HG02973 (cell line): Measurements from ENCODE around the gene GANAB.
"Not testable (repeated sequence)": the region's sequence is repeated elsewhere in the genome, so short reads cannot be mapped to it uniquely, and the experiment has no call there.

Experiments used
- ATAC-seq: cut with Tn5 transposase; IDR thresholded peaks from one replicate; pipeline ENCODE4 v1.9.1; 2021; ENCODE audit warnings: moderate library complexity; ENCODE audit not compliant: unreplicated experiment

The GANAB gene

DNA sequence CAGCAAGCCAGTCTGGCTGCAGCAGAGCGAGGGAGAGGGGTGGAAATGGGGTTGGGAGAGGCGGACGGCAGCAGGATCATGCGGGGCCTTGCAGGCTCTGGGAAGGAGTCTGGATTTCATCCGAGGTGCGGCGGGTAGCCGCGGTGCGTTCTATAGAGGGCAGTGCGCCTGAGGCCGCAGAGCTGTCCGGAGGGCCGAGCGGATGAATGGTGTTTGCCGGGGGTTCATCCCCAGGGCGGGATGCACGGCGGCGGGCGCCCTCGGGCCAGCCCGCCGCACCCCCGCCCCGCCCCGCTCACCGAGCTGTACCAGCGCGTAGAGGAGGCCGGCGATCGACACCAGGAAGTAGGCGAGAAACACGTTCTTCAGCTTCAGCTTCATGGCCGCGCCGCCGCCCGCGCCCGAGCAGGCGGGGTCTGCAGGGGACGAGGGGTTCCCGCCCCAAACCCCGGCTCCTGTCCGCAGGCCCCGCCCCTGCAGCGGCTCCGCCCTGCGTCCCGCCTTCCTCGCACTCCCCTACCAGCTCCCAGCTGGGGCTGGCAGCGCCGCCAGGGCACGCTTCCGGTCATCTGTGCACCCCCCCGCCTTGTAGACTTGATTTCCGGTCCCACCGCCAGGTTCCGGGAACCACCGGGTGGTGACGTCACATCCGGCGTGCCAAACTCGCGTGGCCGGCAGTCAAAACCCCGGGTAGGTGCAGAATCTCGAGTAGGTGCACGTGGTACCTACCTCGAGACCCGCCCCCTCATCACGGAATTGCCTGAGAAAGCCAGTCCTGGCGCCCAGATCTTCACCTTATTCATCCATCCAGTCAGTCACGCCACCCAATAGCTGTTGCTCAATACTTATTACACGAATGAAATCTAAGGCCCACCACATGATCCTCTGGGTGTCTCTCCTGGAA, 24.6 kb downstream of the GANAB start, which contains the start of gene B3GAT3:
TSS of gene B3GAT3 (minus strand) at position 420 of the 904 bp plus-strand sequence. CDS start at position 381, 39 bp downstream.
- peak; percentile 88 for ATAC-seq

DNA sequence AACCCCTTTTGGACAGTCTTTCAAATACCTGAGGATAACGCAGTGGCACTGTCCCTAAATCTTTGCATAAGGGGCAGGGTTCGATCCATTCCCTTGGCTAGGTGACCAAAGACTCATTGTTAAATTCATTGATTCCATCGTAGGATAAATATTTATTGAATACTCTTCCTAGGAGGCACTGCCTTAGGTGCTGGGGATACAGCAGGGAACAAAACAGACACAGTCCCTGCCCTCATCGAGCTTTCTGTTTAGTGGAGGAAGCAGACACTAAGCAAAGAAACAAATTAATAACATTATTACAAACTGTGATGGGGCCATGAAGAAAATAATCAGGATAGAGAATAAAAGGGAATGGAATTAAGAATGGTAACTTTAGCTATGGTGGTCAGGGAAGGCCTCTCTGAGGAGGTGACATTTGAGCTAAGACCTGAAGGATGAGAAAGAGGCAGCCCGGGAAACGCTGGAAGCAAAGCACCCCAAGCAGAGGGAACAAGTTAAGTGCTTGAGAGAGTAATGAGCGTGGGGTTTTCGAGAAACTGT, 25.3 kb downstream of the GANAB start:
- no peak for ATAC-seq

- not testable (repeated sequence) for ATAC-seq
Measured at GRCh38 chr11:62616957-62617356, 29.5 kb downstream of the GANAB start.

DNA sequence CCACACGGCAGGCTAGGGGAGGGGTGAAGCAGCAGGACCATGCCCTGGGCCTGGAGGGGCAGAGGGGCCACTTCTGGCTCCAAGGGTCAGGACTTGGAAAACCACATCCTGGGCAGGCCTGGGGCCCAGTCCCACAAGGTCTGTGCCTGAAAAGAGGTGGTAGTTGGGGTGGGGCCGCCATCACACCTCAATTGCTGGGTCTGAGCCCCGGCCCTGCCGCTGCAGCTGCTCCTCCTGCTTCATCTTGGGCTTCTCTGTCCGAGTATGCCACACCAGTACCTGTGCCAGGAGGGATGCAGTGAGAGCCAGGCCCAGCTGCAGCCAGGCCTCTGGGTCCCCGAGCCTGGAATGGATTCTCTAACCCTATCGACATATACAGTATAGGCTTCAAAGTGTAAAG, 30.9 kb downstream of the GANAB start:
- ATAC-seq = no peak

- no peak for ATAC-seq
Measured at GRCh38 chr11:62614275-62614674, 32.1 kb downstream of the GANAB start.

GRCh38 chr11:62613291-62613778, 33.1 kb downstream of the GANAB start:
- ATAC-seq = no peak

DNA sequence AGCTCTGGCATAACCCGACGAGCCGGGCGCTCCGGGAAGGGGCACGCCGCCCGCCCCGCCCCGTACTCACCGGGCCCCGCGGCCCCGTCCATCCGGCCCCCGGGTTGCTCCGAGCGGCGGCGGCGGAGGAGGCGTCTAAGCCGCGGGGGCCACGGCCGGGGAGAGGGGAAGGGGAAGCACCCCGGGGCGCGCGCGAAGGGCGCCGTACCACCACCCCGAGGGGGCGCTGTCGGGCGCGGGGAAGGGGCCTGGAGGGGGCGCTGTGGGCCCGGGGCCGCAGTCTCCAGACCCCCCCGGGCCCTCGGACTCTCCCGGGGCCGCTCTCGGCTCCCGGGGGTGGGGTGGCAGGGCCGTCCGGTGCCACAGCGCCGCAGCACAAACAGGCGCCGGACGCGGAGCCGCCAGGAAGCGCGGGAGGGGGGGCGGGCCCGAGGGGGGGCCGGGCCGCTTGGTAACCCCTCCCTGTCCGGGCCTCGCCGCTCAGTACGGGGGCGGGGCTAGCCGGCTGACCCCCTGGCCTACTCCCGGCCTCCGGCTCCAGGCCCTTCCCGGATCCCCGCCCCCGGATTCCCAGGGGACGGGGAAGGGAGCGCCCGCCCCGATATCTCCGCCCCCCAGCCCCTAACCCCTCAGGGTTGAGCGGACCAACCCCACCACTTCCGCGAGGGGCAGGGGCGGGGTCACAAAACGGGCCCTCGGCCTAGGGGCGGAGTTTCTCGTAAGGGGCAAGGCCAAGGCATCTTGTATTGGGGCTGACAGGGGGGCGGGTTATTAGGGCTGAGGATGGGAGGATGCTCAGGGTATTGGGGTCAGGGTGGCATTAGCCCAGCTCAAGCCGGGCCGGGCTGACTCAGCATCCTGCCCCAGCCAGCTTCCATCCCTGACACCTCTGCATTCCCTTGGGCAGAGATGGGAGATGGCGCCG, 33.8 kb downstream of the GANAB start, which contains the start of the genes EML3 and ROM1:
TSS of gene EML3 (minus strand) at position 410 of the 925 bp plus-strand sequence. CDS start at position 92, 318 bp downstream.
TSS of gene ROM1 (plus strand) at position 892 of the 925 bp plus-strand sequence. CDS start at position 917, 25 bp downstream.
- peak; percentile 57 for ATAC-seq

- ATAC-seq = peak; percentile 19
Measured at GRCh38 chr11:62611705-62612365, 34.6 kb downstream of the GANAB start.

DNA sequence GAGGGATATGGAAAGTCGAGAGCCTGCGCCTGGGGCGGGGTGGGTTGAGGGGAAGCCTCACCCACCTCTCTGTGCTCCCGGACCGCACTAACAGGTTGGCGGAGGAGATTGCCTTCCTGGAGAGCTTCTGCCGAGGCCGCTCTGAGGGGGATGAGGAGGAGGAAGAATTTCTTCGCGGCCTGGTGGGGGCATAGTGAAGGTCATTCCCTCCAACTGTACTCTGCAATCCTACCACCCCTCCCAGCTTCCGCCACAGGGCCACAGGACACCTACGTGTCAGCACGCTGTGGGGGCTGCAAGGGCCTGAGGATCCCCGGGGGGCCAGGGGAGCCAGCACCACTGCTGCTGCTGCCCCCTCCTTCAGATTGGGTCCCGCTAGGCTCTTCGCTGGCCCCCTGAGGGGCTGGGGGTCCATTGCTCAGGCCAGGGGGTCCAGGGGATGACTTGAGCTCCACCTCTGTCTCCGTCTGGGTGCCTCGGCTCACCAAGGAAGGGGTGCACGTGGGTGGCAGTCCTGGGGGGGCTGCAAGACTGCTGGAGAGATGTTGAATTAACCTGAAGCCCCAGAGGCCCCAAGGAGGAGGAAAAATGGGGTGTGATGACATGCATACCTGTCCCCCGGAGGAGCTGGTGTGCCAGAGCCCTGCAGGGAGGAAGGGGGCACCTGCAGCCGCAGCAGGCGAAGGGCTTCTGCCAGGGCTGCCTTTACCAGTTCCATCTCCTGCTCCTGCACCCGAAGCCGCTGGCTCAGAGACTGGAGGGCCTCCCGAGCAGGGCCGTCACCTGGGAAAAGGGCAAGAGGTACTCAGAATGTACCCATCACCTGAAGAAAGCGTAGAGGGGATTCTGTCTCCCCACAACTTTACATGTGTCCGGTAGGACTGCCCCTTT, 35.4 kb downstream of the GANAB start:
- no peak for ATAC-seq

DNA sequence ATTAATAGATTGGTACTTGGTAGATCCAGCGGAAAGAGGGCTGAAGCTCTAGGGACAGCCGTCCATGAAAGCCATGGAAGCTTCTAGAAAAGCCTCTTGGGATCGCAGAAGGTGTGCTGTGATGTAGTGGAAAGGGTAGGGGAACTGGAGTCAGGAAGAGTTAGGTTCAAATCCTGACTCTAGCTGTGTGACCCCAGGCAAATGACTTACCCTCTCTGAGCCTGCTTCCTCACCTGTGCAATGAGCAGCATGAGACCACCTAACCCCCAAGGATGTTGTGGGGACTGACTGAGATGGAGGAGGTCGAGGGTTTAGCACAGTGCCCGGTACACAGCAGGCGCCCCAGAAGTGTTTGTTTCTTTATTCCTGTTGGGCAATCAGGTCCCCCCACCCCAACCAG, 36.0 kb downstream of the GANAB start:
- no peak for ATAC-seq

DNA sequence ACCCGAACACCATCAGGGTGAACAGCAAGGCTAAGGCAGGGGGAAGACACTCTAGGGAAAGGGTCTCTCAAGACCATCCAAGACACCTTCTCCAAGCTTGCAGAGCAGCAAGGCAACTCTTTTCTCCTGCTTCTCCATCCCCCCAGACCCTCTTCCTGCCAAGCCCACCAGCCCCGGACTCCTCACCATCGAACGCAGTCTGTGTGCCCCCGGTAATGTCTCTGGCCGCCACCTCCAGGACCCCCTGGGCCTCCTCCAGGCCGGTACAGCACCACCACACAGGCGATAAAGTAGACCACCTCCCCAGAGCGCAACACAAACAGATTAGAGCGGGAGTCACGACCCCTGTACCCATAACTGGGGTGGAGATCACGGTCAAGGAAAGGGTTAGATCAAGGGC, 37.6 kb downstream of the GANAB start:
- no peak for ATAC-seq

DNA sequence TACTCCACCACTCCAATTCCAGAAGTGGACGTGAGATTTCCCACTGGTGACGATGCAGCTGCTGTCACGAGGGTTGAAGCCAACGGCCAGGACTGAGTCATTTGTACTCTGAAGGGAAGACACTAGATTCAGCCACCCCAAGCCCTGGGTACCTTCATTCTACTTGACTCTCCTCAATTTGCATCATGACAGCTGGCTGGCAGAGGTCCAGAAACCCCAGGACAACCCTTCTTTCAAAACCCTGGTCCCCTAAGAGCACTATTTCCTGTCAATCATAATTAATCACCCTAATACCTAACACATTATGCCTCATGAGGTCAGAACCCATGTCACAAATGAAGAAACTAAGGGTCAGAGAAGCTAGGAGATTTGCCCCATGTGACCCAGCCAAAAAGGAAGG, 38.7 kb downstream of the GANAB start:
- ATAC-seq = no peak

DNA sequence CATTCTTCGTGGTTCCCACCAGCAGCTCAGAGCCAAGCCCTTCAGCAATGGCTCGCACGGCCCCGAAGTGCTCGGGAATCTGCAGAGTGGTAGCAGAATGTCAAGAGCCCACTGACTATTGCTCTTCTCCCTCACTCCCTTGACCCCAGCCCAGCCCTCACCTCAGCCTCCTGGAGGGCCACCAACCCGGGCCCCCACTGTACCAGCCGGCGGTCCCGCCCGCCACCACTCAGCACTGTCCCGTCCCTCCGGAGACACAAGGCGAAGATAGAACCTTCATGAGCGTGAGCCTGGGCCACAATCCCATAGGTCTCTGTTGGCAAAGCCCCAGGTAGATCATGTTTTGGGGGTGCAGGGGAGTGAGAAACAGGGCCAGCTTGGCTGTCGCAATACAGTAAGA, 40.5 kb downstream of the GANAB start:
- ATAC-seq = no peak

DNA sequence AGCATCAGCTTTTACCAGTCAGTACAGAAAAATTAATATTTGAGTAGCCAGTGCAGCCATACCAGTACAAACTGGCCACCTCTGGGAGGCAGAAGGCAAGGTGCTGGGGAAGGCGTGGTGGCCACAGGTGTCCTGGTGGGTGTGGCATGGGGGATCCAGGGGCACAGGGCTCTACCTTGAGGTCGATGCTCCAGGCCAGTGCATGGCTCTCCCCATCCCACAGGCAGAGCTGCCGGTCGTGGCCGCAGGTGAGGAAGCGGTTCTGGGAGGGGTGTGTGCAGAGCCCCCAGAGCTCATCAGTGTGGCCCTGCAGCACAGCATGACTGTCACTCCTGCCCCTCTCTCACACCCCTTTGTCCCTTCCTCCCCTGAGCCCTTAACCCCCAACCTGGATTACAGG, 40.9 kb downstream of the GANAB start:
- no peak for ATAC-seq

GRCh38 chr11:62604460-62605120, 41.8 kb downstream of the GANAB start:
- ATAC-seq = no peak

GRCh38 chr11:62603776-62604299, 42.6 kb downstream of the GANAB start:
- no peak for ATAC-seq

- ATAC-seq = no peak
Measured at GRCh38 chr11:62603072-62603408, 43.4 kb downstream of the GANAB start.

DNA sequence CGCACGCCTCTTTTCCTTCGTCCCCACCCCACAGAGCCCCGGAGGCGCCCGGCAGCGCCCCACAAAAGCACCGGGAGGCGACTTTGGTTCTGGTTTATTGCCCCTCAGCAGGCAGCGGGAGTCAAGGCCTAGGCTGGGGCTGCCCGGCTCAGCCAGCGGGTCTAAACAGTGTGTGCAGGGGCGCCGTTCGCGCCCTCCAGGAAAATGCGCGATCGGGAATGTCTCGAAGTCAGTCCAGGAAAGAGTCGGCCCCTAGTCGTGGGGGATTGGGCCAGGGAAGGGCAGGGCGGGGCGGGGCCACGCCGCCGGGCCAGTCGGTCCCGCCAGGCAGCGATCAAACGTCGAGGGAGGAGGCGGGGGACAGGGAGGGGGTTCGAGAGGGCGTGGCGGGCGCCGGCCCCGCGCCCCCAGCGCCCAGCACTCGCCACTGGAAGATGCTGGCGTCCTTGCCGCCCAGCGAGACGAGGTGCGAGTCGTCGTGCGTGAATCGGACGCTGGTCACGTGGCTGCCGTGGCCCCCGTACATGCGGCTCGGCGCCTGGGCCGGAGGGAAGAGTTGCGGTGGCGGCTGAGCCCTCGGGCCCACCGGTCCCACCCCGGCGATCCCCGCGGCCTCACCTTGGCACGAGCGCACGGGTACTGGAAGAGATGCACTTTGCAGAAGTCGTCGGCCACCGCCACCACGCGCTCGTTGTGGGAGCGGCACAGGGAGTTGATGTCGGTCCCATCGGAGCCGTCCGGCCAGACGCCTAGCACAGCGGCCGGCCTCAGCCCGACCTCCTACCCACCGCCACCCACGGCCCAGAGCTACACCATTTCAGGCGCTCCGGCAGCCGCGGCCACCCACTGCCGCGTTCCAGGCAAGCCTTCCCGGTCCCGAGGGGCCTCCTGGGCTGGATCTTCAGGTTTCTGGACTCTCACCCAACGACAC, 44.0 kb downstream of the GANAB start:
- ATAC-seq = no peak
